Measurements from ENCODE around the gene KLHL15.

DNA sequence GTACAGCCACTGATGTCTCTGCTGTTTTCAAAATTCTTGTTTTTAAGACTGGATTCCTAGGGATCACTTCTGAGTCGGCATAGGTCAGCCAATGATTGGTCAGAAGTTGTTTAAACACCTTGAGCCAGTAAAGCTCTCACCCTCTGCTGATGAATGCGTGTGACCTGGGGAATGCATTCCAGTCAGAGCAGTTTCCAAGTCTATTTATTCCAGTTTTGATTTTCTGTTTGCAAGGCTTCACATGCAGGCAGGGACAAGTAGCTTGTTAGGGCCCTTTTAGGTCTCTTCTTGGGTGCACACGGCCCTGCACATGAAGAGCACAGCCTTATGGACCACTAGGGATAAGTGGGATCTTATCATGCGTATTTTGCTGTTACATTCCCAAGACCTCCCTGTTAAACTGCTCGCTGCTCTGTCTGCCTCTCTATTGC lies 47.0 kb downstream of the KLHL15 start:
- TF ChIP-seq, protein P1, sequence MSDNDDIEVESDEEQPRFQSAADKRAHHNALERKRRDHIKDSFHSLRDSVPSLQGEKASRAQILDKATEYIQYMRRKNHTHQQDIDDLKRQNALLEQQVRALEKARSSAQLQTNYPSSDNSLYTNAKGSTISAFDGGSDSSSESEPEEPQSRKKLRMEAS (IDR thresholded peaks at IDR 0.05) = no peak
- TF ChIP-seq RAD21 (IDR thresholded peaks at IDR 0.05; ENCODE audit: low read depth) (no peak), EP300 (IDR thresholded peaks at IDR 0.05; ENCODE audit: borderline replicate concordance) (no peak), ZBTB7A (IDR thresholded peaks at IDR 0.05; ENCODE audit: low read depth) (no peak), FOXM1 (IDR thresholded peaks at IDR 0.05; ENCODE audit: borderline replicate concordance, low read depth) (no peak), YY1 (IDR thresholded peaks at IDR 0.05; ENCODE audit: low read depth) (no peak), CREB1 (IDR thresholded peaks at IDR 0.05; ENCODE audit: low read depth) (no peak), TAF1 (IDR thresholded peaks at IDR 0.05; ENCODE audit: low read depth) (no peak), TCF12 (IDR thresholded peaks at IDR 0.05; ENCODE audit: low read depth) (no peak)
- TF ChIP-seq, protein P2, sequence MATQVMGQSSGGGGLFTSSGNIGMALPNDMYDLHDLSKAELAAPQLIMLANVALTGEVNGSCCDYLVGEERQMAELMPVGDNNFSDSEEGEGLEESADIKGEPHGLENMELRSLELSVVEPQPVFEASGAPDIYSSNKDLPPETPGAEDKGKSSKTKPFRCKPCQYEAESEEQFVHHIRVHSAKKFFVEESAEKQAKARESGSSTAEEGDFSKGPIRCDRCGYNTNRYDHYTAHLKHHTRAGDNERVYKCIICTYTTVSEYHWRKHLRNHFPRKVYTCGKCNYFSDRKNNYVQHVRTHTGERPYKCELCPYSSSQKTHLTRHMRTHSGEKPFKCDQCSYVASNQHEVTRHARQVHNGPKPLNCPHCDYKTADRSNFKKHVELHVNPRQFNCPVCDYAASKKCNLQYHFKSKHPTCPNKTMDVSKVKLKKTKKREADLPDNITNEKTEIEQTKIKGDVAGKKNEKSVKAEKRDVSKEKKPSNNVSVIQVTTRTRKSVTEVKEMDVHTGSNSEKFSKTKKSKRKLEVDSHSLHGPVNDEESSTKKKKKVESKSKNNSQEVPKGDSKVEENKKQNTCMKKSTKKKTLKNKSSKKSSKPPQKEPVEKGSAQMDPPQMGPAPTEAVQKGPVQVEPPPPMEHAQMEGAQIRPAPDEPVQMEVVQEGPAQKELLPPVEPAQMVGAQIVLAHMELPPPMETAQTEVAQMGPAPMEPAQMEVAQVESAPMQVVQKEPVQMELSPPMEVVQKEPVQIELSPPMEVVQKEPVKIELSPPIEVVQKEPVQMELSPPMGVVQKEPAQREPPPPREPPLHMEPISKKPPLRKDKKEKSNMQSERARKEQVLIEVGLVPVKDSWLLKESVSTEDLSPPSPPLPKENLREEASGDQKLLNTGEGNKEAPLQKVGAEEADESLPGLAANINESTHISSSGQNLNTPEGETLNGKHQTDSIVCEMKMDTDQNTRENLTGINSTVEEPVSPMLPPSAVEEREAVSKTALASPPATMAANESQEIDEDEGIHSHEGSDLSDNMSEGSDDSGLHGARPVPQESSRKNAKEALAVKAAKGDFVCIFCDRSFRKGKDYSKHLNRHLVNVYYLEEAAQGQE (IDR thresholded peaks at IDR 0.05; ENCODE audit: low read depth) = no peak
